ENCODE data around the gene SLC39A11.
A peak's percentile ranks its signal among the peaks of the same experiment; 100 is the strongest.
"Not testable (repeated sequence)": the region's sequence is repeated elsewhere in the genome, so short reads cannot be mapped to it uniquely, and the experiment has no call there.

The SLC39A11 gene

DNA sequence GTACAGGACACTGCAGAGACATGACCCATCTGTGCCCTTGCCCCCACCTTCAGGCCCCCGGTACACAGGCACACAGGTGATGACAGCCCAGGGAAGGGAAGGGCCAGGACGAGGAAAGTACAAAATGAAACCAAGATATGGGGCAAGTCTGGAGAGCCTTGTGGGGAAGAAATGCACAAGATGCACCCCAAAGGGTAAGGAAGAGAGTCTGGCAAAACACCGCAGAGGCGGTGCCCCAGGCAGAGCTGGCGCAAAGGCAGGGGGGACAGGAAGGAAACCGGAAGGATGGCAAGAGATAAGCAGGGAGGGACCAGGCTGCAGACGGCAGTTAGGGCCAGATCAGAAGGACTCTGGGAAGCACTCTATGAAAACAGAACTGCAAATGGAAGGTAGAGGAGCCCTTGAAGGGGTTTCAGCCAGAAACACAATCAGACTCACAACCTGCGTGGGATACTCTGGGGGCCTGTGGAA, 81.4 kb downstream of the SLC39A11 start:
- DNase-seq (ENCODE audit: low read depth, low spot score) = no peak

- DNase-seq (ENCODE audit: low read depth, low spot score) = no peak
These were observed 82.1 kb downstream of the SLC39A11 start for GRCh38 chr17:73010414-73010813.

GRCh38 chr17:73007407-73007806, 85.1 kb downstream of the SLC39A11 start:
- DNase-seq (ENCODE audit: low read depth, low spot score) = peak; percentile 16

GRCh38 chr17:73005360-73005759, 87.1 kb downstream of the SLC39A11 start:
- no peak for DNase-seq (ENCODE audit: low read depth, low spot score)

- no peak for DNase-seq (ENCODE audit: low read depth, low spot score)
These were observed 89.0 kb downstream of the SLC39A11 start for GRCh38 chr17:73003487-73003886.

DNA sequence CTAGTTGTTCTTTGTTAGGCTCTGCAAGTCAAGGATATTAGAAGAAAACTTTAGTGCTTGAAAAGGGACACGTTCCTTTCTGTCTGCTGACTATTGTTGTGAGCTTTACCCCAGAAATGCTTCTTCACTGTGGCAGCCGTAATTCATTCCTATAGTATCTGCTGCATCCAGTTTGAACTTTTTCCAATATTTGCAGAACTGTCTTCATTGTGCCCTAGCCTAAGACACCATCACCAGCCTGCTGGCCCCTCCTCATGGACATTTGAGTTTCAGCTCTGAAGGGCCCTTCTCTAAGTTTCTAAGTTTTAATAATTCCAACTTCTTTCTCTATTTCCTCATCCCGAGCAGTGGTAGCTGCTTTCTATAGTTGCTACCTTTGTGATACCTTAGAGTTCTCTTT, 91.7 kb downstream of the SLC39A11 start:
- no peak for DNase-seq (ENCODE audit: low read depth, low spot score)

DNA sequence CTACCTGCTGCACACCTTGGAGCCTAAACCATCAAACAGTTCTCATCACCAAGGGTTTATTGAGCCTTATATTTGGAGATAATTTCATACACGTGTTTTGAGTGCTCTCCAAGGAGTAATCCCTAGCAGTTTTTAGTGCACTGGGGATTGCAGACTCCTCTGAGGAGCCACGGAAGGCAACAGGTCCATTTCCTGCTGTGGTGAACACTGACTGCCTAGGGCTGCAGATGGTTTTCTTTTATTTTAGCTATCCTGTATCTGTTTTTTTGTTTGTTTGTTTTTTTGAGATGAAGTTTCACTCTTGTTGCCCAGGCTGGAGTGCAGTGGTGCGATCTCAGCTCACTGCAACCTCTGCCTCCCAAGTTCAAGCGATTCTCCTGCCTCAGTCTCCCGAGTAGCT, 93.0 kb downstream of the SLC39A11 start:
- DNase-seq (ENCODE audit: low read depth, low spot score) = not testable (repeated sequence)

- no peak for DNase-seq (ENCODE audit: low read depth, low spot score)
These were observed 94.1 kb downstream of the SLC39A11 start for GRCh38 chr17:72998343-72998742.

DNA sequence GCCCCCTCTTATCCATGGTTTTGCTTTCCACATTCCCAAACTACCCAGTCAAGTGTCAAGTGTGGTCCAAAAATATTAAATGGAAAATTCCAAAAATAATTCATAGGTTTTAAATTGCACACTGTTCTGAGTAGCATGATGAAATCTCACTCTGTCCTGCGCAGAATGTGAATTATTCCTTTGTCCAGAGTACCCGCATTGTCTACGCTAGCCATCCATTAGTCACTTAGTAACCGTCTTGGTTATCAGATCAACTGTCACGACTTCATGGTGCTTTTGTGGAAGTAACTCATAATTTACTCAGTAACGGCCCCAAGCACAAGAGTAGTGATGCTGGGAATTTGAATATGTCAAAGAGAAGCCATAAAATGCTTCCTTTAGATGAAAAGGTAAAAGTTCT, 94.9 kb downstream of the SLC39A11 start:
- no peak for DNase-seq (ENCODE audit: low read depth, low spot score)

DNA sequence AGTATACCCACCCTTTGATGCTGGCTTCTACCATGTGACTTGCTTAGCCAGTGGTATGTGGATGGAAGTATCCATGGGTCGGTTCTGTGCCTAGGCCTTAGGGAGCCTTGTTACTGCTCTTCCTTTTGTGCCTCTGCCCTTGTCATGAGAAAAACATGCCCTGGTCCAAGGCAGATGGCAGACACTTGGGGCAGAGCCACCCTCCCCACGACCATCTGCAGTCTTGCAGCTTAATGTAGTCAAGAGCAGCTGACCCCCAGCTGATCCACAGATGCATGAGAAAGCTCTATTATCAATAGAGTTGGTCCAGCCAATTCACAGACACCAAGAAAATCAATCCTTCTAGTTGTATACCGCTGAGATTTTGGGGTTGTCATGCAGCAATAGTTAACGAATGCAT, 95.7 kb downstream of the SLC39A11 start:
- DNase-seq (ENCODE audit: low read depth, low spot score) = no peak

- DNase-seq (ENCODE audit: low read depth, low spot score) = no peak
These were observed 97.4 kb downstream of the SLC39A11 start for GRCh38 chr17:72995008-72995656.

DNA sequence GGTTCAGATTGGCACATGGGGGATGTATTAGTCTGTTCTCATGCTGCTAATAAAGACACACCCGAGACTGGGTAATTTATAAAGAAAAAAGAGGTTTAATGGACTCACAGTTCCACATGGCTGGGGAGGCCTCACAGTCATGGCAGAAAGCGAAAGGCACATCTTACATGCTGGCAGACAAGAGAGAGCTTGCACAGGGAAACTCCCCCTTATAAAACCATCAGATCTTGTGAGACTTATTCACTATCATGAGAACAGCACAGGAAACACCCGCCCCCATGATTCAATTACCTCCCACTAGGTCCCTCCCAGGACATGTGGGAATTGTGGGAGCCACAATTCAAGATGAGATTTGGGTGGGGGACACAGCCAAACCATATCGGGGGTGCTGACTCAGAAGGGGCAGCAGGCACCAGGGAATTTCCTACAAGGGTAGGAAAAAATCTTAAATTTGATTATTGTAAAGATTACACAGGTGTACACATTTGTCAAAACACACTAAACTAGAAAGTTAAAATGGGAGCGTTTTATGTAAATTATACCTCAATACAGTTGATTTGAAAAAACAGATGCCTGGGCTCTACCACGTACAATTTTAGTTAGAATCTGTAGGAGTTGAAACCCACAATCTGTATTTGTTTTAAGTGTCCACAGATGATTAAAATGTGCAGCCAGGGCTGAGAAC, 99.6 kb downstream of the SLC39A11 start:
- DNase-seq (ENCODE audit: low read depth, low spot score) = not testable (repeated sequence)

- no peak for DNase-seq (ENCODE audit: low read depth, low spot score)
These were observed 100.8 kb downstream of the SLC39A11 start for GRCh38 chr17:72991651-72992050.

DNA sequence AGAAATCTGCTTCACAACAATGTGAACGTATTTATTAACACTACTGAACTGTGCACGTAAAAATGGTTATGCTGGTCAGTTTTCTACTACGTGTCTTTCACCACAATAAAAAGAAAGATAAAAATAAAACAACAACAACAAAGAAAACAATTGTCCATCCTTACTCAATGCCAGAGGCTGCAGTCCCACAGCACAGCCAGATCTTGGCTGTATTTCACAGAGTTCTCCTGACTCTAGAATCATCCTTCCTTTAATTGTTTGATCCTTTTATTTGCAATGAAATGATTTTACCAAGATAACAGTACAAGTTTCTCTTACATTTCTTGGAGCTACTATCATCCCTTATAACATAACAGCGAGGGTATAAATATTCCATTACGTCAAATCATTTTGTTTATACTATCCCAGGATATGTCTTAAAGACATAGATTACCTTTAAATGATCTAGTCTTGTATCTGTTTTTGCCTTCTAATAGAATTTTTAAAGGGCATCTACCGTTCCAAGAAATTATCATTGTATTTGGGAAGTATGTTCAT, 103.3 kb downstream of the SLC39A11 start:
- DNase-seq (ENCODE audit: low read depth, low spot score) = no peak

- no peak for DNase-seq (ENCODE audit: low read depth, low spot score)
These were observed 104.0 kb downstream of the SLC39A11 start for GRCh38 chr17:72988451-72988850.

- no peak for DNase-seq (ENCODE audit: low read depth, low spot score)
These were observed 105.3 kb downstream of the SLC39A11 start for GRCh38 chr17:72987166-72987565.

- peak; percentile 67 for DNase-seq (ENCODE audit: low read depth, low spot score)
These were observed 106.4 kb downstream of the SLC39A11 start for GRCh38 chr17:72985882-72986720.

DNA sequence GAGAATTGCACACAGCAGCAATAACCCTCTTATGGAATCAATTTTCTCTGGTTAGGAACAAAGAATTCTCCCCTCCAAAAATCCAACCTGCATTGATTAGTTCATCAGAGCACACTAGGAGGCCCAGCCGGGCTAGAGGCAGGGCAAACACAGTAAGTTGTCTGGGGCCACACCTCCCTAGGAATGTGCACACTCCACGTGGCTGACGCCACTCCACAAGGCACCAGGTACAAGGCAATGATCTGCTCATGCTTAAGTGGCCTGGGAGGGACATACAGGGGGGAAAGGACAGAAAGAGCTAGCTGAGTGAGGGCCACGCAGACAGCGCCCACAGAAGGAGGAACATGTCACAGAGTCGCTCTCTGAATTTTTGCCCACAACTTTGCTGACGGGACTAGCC, 107.6 kb downstream of the SLC39A11 start:
- DNase-seq (ENCODE audit: low read depth, low spot score) = peak; percentile 49

GRCh38 chr17:72984145-72984925, 108.2 kb downstream of the SLC39A11 start:
- peak; percentile 86 for DNase-seq (ENCODE audit: low read depth, low spot score)

- no peak for DNase-seq (ENCODE audit: low read depth, low spot score)
These were observed 109.8 kb downstream of the SLC39A11 start for GRCh38 chr17:72982680-72983079.

DNA sequence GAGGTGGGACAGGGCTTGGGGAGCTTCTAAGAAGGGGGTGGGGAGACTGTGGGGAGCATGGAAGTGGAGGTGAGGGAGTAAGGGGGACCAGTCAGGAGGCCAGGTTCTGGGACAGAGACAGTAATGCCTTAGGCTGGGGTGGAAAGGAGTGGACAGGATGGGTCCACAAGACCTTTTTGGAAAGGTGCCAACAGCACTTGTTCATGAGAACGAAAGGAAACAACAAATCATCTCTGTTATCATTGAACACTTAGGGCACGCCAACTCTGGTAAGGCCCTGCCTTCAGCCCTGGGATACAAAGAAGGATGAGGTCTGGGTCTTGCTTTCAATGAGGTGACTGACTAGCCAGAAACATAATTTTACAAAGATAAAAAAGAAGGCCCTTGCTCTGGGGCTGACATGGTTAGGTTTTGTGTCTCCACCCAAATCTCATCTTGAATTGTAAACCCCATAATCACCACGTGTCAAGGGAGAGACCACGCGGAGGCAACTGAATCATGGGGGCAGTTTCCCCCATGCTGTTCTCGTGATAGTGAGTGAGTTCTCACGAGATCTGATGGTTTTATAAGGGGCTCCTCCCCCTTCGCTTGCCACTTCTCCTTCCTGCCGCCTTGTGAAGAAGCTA, 113.8 kb downstream of the SLC39A11 start:
- no peak for DNase-seq (ENCODE audit: low read depth, low spot score)

All from astrocyte of the hippocampus (primary cell).